Esophagus squamous epithelium (tissue), 5 donors: ENCODE results near the gene MARCHF10. TPM values are rescaled to one million over a fixed set of nuclear protein-coding genes. Genes with fewer than 3 reads are reported as not detected.
A peak's percentile ranks its signal among the peaks of the same experiment; 100 is the strongest.

Source experiments
- DNase-seq: peaks from one replicate; lab custom pipeline; 2025; lab: John Stamatoyannopoulos, UW
- H3K27ac ChIP-seq, 4 donors: fragments of 200-600 bp; sonication (generic); one replicate each; pipeline ENCODE4 v1.5.1; 2016 to 2019; ENCODE audit warnings: mild to moderate bottlenecking in 1 of 4
- H3K27me3 ChIP-seq, 4 donors: fragments of 200-600 bp; sonication (generic); 1 replicate in 3 of 4; 2 replicates in 1 of 4; pipeline versions ENCODE4 v1.5.1 to v1.6.0; 2017 to 2021; ENCODE audit warnings: antibody characterized with exemption in 1 of 4
- H3K36me3 ChIP-seq, 3 donors: fragments of 200-600 bp; sonication (generic); one replicate each; pipeline ENCODE4 v1.5.1; 2016 to 2019
- H3K4me1 ChIP-seq, 3 donors: fragments of 200-600 bp; sonication (generic); one replicate each; pipeline ENCODE4 v1.5.1; 2017 to 2019
- H3K4me3 ChIP-seq, 4 donors: fragments of 200-600 bp; sonication (generic); 1 replicate in 3 of 4; 2 replicates in 1 of 4; pipeline ENCODE4 v1.5.1; 2016 to 2019; ENCODE audit warnings: mild to moderate bottlenecking in 2 of 4, moderate library complexity in 1 of 4
- H3K9me3 ChIP-seq, 3 donors: fragments of 200-600 bp; sonication (generic); one replicate each; pipeline ENCODE4 v1.5.1; 2016 to 2019
- CTCF ChIP-seq, 6 experiments: fragments of 450-650 bp in 4 of 6; fragments of 200-600 bp in 2 of 6; sonication (generic) in 2 of 6; IDR thresholded peaks; one replicate each; pipeline ENCODE4 v1.5.1; 2016 to 2019; ENCODE audit warnings: antibody characterized with exemption in 6 of 6, mild to moderate bottlenecking in 4 of 6, moderate library complexity in 4 of 6
- POLR2A ChIP-seq, 4 donors: fragments of 450-650 bp; IDR thresholded peaks; one replicate each; pipeline ENCODE4 v1.6.1; 2017; ENCODE audit warnings: antibody characterized with exemption in 4 of 4, mild to moderate bottlenecking in 4 of 4, moderate library complexity in 3 of 4
- WGBS, 2 donors: methylation state at CpG; one replicate each; pipeline ENCODE4 v1.1.5; 2018; 5-methylcytosine and 5-hydroxymethylcytosine counted together
- intact Hi-C: fragments of 100-400 bp; cut with DNase I; formaldehyde crosslinking; loops from one replicate; pipeline ENCODE4 v1.15.0; 2022
- total RNA-seq, 4 donors: library from RNA; depleted of rRNA; stranded (reverse); fragments of >200 nt; gene quantifications; one replicate each; pipeline ENCODE4 v1.1.0, GENCODE V29; 2016
- donor health status: DM: yes; HTN: yes; CAD: no.

The MARCHF10 gene
- total RNA-seq, 4 donors from 2014 or later = not detected

DNA sequence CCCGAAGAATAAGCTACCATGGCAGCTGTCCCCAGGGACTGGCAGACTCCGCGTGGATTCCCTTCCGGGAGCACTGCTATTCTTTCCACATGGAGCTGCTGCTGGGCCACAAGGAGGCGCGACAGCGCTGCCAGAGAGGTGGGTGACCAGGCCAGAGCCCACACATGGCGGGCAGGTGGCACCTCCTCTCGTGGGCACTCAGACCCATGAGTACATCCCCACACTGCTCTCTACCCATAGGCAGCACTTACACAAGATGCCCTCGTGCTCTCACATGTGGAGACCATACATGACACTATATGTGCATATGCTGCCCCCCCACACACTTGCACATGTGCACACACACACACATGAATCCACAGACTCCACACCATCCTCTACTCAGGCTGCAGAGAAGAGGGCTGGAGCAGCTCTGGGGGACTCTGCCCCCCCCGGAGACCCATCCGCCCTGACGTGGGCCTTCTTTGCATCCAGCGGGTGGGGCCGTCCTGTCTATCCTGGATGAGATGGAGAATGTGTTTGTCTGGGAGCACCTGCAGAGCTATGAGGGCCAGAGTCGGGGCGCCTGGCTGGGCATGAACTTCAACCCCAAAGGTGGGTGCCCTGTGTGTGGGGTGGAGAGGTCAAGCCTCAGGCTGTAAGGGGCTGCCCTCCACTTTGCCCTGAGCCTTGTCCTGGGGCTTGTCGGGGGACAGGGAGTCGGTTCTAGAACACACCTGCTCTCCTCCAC, 117.8 kb downstream of the MARCHF10 start:
- peaks cover 0 to 61% (median 0%) of the 10 kb centered on the region in 3 donors for H3K36me3 ChIP-seq
- no peak for DNase-seq
- H3K9me3 ChIP-seq = no peaks in the 10 kb centered on the region
- H3K4me1 ChIP-seq = peaks cover 21 to 59% (median 27%) of the 10 kb centered on the region in 3 donors
- H3K4me3 ChIP-seq = no peak overlapping the region
- TF ChIP-seq POLR2A (IDR thresholded peaks at IDR 0.05) (no peak), CTCF (IDR thresholded peaks at IDR 0.05) (no peak)
- 92% methylated on average over 2 of the region's 19 CpGs; no CpG with 5 or more reads in 1 of the 2 donors for WGBS, 2 donors
- intact Hi-C loops = no loop called here
- H3K27me3 ChIP-seq = no peaks in the 10 kb centered on the region
- no peak overlapping the region for H3K27ac ChIP-seq

DNA sequence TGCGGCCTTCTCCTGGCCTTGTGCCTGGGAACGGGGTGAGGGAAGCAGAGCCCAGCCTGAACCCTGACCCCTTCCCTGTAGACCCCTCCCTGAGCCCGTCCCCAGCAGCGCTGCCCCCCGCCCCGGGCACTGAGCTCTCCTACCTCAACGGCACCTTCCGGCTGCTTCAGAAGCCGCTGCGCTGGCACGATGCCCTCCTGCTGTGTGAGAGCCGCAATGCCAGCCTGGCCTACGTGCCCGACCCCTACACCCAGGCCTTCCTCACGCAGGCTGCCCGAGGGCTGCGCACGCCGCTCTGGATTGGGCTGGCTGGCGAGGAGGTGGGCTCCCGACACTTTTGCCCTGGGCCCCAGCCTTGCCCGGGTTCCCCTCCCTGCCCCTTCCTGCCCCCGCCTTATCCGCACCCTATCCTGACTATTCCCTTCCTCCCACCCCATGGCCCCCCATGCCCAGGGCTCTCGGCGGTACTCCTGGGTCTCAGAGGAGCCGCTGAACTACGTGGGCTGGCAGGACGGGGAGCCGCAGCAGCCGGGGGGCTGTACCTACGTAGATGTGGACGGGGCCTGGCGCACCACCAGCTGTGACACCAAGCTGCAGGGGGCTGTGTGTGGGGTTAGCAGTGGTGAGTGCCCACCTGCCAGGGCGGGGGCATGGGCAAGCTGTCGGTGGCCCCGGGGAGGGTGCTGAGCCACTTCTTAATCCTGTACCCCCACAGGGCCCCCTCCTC, 118.5 kb downstream of the MARCHF10 start:
- peak overlapping the region in 1 of 4 donors; percentile 6 for H3K27ac ChIP-seq
- 84 to 100% methylated on average over 2 to 17 of the region's 37 CpGs for whole genome bisulfite sequencing, 2 donors
- no peaks in the 10 kb centered on the region for H3K9me3 ChIP-seq
- no peak overlapping the region for H3K4me3 ChIP-seq
- intact Hi-C loops = no loop called here
- H3K36me3 ChIP-seq = peaks cover 0 to 67% (median 0%) of the 10 kb centered on the region in 3 donors
- H3K4me1 ChIP-seq = peaks cover 15 to 54% (median 20%) of the 10 kb centered on the region in 3 donors
- H3K27me3 ChIP-seq = no peaks in the 10 kb centered on the region
- TF ChIP-seq CTCF (IDR thresholded peaks at IDR 0.05) = no peak
- TF ChIP-seq POLR2A (IDR thresholded peaks at IDR 0.05) = no peak
- no peak for DNase-seq

GRCh38 chr17:62688398-62689160, 119.5 kb downstream of the MARCHF10 start:
- DNase-seq = no peak
- H3K4me3 ChIP-seq = no peak overlapping the region
- WGBS, 2 donors = 19% methylated on average over 4 of the region's 11 CpGs; no CpG with 5 or more reads in 1 of the 2 donors
- no peaks in the 10 kb centered on the region for H3K9me3 ChIP-seq
- H3K27ac ChIP-seq = no peak overlapping the region
- peaks cover 8 to 54% (median 13%) of the 10 kb centered on the region in 3 donors for H3K4me1 ChIP-seq
- intact Hi-C loops = no loop called here
- H3K36me3 ChIP-seq = peaks cover 0 to 71% (median 0%) of the 10 kb centered on the region in 3 donors
- no peaks in the 10 kb centered on the region for H3K27me3 ChIP-seq
- TF ChIP-seq POLR2A (IDR thresholded peaks at IDR 0.05) = no peak
- TF ChIP-seq CTCF (IDR thresholded peaks at IDR 0.05) = no peak

DNA sequence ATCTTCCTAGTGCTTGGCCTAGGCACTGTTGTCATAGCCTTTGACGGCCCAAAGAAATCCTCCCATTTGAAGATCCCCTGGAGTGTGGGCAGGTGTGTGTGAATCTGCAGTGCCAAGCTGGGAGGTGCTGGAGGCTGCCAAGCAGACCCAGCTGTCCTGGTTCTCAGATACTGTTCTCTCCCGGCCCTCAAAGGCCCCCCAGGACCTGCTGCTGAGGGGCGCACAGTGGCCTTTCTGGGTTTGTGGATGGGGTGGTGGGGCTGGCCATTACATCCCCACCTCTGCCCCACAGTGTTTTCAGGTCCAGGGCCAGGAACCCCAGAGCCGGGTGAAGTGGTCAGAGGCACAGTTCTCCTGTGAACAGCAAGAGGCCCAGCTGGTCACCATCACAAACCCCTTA, 120.1 kb downstream of the MARCHF10 start:
- Histone ChIP-seq H3K27me3 (no peaks in the 10 kb centered on the region), H3K4me1 (peaks cover 5 to 54% (median 7%) of the 10 kb centered on the region in 3 donors), H3K4me3 (no peak overlapping the region), H3K9me3 (no peaks in the 10 kb centered on the region), H3K36me3 (peaks cover 0 to 71% (median 0%) of the 10 kb centered on the region in 3 donors), H3K27ac (no peak overlapping the region)
- TF ChIP-seq POLR2A (IDR thresholded peaks at IDR 0.05) (no peak), CTCF (IDR thresholded peaks at IDR 0.05) (no peak)
- DNase-seq = no peak
- 90% methylated on average over 2 of the region's 4 CpGs; no CpG with 5 or more reads in 1 of the 2 donors for WGBS, 2 donors
- intact Hi-C loops = no loop called here
